ENCODE measurements around the gene ACOT8. TPM values are rescaled to one million over a fixed set of nuclear protein-coding genes. Genes with fewer than 3 reads are reported as not detected.
"Not testable (repeated sequence)": the region's sequence is repeated elsewhere in the genome, so short reads cannot be mapped to it uniquely, and the experiment has no call there.

The ACOT8 gene
- polyA plus RNA-seq, 2 of the 4 experiments (the other 2 are of a cell fraction): 14.0 to 18.5 TPM

- 78% methylated on average over 10 of the region's 10 CpGs for WGBS (ENCODE audit: missing lambda C conversion rate)
- not testable (repeated sequence) for ATAC-seq
Observed at GRCh38 chr20:45874104-45874481, 16.9 kb upstream of the ACOT8 start.

GRCh38 chr20:45873409-45874103, 16.4 kb upstream of the ACOT8 start:
- ATAC-seq (no peak), DNase-seq (ENCODE audit: low read depth in 1 of 2, low spot score in 1 of 2) (no peak), FAIRE-seq (no peak)
- Histone ChIP-seq H3K27ac (no peak overlapping the region), H3K9me3 (no peaks in the 10 kb centered on the region), H3K4me1 (no peaks in the 10 kb centered on the region), H3K4me2 (no peak overlapping the region), H3K4me3 (no peak overlapping the region)
- no peak for TF ChIP-seq CEBPB (IDR thresholded peaks at IDR 0.05)
- TF ChIP-seq NR3C1 (IDR thresholded peaks at IDR 0.05): no peak
- TF ChIP-seq JUN (IDR thresholded peaks at IDR 0.05): no peak
- no peak for TF ChIP-seq FOXS1 (CRISPR knock-in tag; IDR thresholded peaks at IDR 0.05)
- no peak for TF ChIP-seq KDM1A (IDR thresholded peaks at IDR 0.05; ENCODE audit: low read depth)
- TF ChIP-seq FOSL2 (IDR thresholded peaks at IDR 0.05): no peak
- no peak for TF ChIP-seq FOSL2 (CRISPR knock-in tag; IDR thresholded peaks at IDR 0.05)
- TF ChIP-seq EHMT2 (IDR thresholded peaks at IDR 0.05; ENCODE audit: low read depth): no peak
- no peak for TF ChIP-seq CHD2 (IDR thresholded peaks at IDR 0.05; ENCODE audit: low read length, partially characterized antibody)
- TF ChIP-seq, protein P1, sequence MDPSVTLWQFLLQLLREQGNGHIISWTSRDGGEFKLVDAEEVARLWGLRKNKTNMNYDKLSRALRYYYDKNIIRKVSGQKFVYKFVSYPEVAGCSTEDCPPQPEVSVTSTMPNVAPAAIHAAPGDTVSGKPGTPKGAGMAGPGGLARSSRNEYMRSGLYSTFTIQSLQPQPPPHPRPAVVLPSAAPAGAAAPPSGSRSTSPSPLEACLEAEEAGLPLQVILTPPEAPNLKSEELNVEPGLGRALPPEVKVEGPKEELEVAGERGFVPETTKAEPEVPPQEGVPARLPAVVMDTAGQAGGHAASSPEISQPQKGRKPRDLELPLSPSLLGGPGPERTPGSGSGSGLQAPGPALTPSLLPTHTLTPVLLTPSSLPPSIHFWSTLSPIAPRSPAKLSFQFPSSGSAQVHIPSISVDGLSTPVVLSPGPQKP (IDR thresholded peaks at IDR 0.05; ENCODE audit: low read depth, low read length): no peak
- no peak for TF ChIP-seq ZFP36 (IDR thresholded peaks at IDR 0.05; ENCODE audit: borderline replicate concordance, partially characterized antibody)
- TF ChIP-seq EP300 (IDR thresholded peaks at IDR 0.05): no peak
- no peak for TF ChIP-seq RFX5 (IDR thresholded peaks at IDR 0.05)
- no peak for TF ChIP-seq RNF2 (IDR thresholded peaks at IDR 0.05; ENCODE audit: borderline replicate concordance, low read depth)
- TF ChIP-seq USF2 (IDR thresholded peaks at IDR 0.05): no peak
- TF ChIP-seq ESRRA (IDR thresholded peaks at IDR 0.05; ENCODE audit: borderline replicate concordance, low read length): no peak
- no peak for TF ChIP-seq CBX8 (IDR thresholded peaks at IDR 0.05)
- TF ChIP-seq TFCP2L1 (CRISPR knock-in tag; IDR thresholded peaks at IDR 0.05): no peak
- no peak for TF ChIP-seq HOXA7 (CRISPR knock-in tag; IDR thresholded peaks at IDR 0.05)
- TF ChIP-seq HOXB5 (CRISPR knock-in tag; IDR thresholded peaks at IDR 0.05): no peak
- TF ChIP-seq, protein P2, sequence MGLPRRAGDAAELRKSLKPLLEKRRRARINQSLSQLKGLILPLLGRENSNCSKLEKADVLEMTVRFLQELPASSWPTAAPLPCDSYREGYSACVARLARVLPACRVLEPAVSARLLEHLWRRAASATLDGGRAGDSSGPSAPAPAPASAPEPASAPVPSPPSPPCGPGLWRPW (IDR thresholded peaks at IDR 0.05): no peak
- WGBS (ENCODE audit: missing lambda C conversion rate): 75% methylated on average over 1 of the region's 1 CpG
- CTCF ChIA-PET: interaction anchor here (1.6 kb wide), 1 partner anchor 12 kb away, joined by 6 read pairs; no protein-coding TSS in a partner anchor
- POLR2A ChIA-PET: no interaction called here

More at GRCh38 chr20:45874104-45874481, 16.9 kb upstream of the ACOT8 start:
- DNase-seq (ENCODE audit: low read depth in 1 of 2, low spot score in 1 of 2); H3K9me3 ChIP-seq; CTCF ChIA-PET; H3K4me3 ChIP-seq; H3K27ac ChIP-seq; H3K4me2 ChIP-seq; FAIRE-seq; POLR2A ChIA-PET; H3K4me1 ChIP-seq: not testable (repeated sequence)

DNA sequence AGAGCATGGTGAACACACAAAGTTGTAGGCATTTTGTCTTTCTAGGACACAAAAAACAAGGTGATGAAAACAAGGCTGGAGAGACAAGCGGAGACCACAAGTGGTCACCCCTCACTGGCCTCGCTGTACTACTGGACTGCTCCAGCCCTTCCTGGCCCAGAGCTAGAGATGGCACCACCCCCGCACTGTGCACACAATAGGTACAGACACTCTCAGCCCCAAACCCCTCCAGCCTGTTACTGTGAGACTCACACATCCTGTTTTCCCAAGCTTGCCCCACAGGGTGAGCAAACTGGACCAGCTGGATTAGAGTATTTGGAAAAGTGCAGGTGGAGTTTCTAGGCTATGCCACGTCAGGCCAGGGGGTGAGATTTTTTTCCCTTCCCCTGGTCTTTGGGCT, 15.4 kb upstream of the ACOT8 start:
- Histone ChIP-seq H3K4me3 (no peak overlapping the region), H3K4me1 (0 out of 3 replicates have a peak, but pooled peaks cover 4% of the 10 kb centered on the region), H3K27ac (no peak overlapping the region), H3K9me3 (no peaks in the 10 kb centered on the region), H3K4me2 (no peak overlapping the region)
- no peak for ATAC-seq
- ChIA-PET CTCF (interaction anchor here (0.5 to 1.6 kb wide), 5 partner anchors 10 to 141 kb away, joined by 3 to 6 read pairs (median 3); no protein-coding TSS in a partner anchor), POLR2A (interaction anchor here (0.5 kb wide), 1 partner anchor 13 kb away, joined by 4 read pairs; no protein-coding TSS in a partner anchor)
- no peak for DNase-seq (ENCODE audit: low read depth in 1 of 2, low spot score in 1 of 2)
- 85% methylated on average over 3 of the region's 4 CpGs for WGBS (ENCODE audit: missing lambda C conversion rate)
- no peak for FAIRE-seq
- no peak for TF ChIP-seq KDM1A (IDR thresholded peaks at IDR 0.05; ENCODE audit: low read depth)
- no peak for TF ChIP-seq RARB (CRISPR knock-in tag; IDR thresholded peaks at IDR 0.05)
- no peak for TF ChIP-seq EHMT2 (IDR thresholded peaks at IDR 0.05; ENCODE audit: low read depth)
- no peak for TF ChIP-seq KDM5A (IDR thresholded peaks at IDR 0.05)
- TF ChIP-seq TP53 (CRISPR knock-in tag; IDR thresholded peaks at IDR 0.05): no peak
- no peak for TF ChIP-seq NFE2L2 (conservative IDR thresholded peaks at IDR 0.05; ENCODE audit: low read length)
- no peak for TF ChIP-seq RCOR1 (IDR thresholded peaks at IDR 0.05; ENCODE audit: low read depth, low read length)
- TF ChIP-seq POLR2AphosphoS2 (conservative IDR thresholded peaks at IDR 0.05; ENCODE audit: low read length): no peak
- no peak for TF ChIP-seq CEBPB (IDR thresholded peaks at IDR 0.05)
- TF ChIP-seq MAZ (IDR thresholded peaks at IDR 0.05; ENCODE audit: borderline replicate concordance, low read depth, low read length): no peak
- no peak for TF ChIP-seq MAFK (IDR thresholded peaks at IDR 0.05; ENCODE audit: partially characterized antibody)
- TF ChIP-seq SMC3 (IDR thresholded peaks at IDR 0.05): no peak
- TF ChIP-seq E2F6 (IDR thresholded peaks at IDR 0.05; ENCODE audit: borderline replicate concordance, low read depth): no peak

All from A549 (cell line).